Epithelial cell of prostate (primary cell): ENCODE data around the gene ARHGEF11.
"Not testable (repeated sequence)": the region's sequence is repeated elsewhere in the genome, so short reads cannot be mapped to it uniquely, and the experiment has no call there.

Experiments used
- DNase-seq: peaks from one replicate; pipeline ENCODE4 v3.0.0-alpha.2; 2011; ENCODE audit warnings: low read depth, low spot score
- H3K27ac ChIP-seq: fragments of 450-650 bp; 2 replicates; pipeline ENCODE4 v1.5.1; 2017; ENCODE audit warnings: mild to moderate bottlenecking

ARHGEF11 gene

GRCh38 chr1:156936721-156937220 is 108.8 kb downstream of the ARHGEF11 start:
- H3K27ac ChIP-seq: no peak overlapping the region
- no peak for DNase-seq

- no peak overlapping the region for H3K27ac ChIP-seq
- no peak for DNase-seq
Observed at GRCh38 chr1:156936191-156936590, 109.4 kb downstream of the ARHGEF11 start.

GRCh38 chr1:156935505-156936128 is 109.9 kb downstream of the ARHGEF11 start:
- no peak overlapping the region for H3K27ac ChIP-seq
- DNase-seq: no peak

- H3K27ac ChIP-seq: no peak overlapping the region
- no peak for DNase-seq
Observed at GRCh38 chr1:156933136-156933535, 112.4 kb downstream of the ARHGEF11 start.

- H3K27ac ChIP-seq: no peak overlapping the region
- no peak for DNase-seq
Observed at GRCh38 chr1:156931974-156932710, 113.4 kb downstream of the ARHGEF11 start.

- DNase-seq: no peak
- no peak overlapping the region for H3K27ac ChIP-seq
Observed at GRCh38 chr1:156931211-156931952, 114.2 kb downstream of the ARHGEF11 start.

- H3K27ac ChIP-seq: no peak overlapping the region
- DNase-seq: no peak
Observed at GRCh38 chr1:156930483-156930882, 115.1 kb downstream of the ARHGEF11 start.

GRCh38 chr1:156929596-156930238 is 115.8 kb downstream of the ARHGEF11 start:
- no peak for DNase-seq
- no peak overlapping the region for H3K27ac ChIP-seq

GRCh38 chr1:156928043-156928602 is 117.4 kb downstream of the ARHGEF11 start:
- DNase-seq: no peak
- no peak overlapping the region for H3K27ac ChIP-seq

- H3K27ac ChIP-seq: no peak overlapping the region
- DNase-seq: peak; percentile 12
Observed at GRCh38 chr1:156927215-156928042, 118.1 kb downstream of the ARHGEF11 start.

GRCh38 chr1:156926695-156927094 is 118.8 kb downstream of the ARHGEF11 start:
- not testable (repeated sequence) for H3K27ac ChIP-seq, DNase-seq

GRCh38 chr1:156926175-156926574 is 119.4 kb downstream of the ARHGEF11 start:
- no peak overlapping the region for H3K27ac ChIP-seq
- DNase-seq: peak; percentile 36

- no peak for DNase-seq
- no peak overlapping the region for H3K27ac ChIP-seq
Observed at GRCh38 chr1:156925154-156926010, 120.2 kb downstream of the ARHGEF11 start.

- H3K27ac ChIP-seq: no peak overlapping the region
- no peak for DNase-seq
Observed at GRCh38 chr1:156924478-156925153, 120.9 kb downstream of the ARHGEF11 start.

GRCh38 chr1:156923670-156924477 is 121.7 kb downstream of the ARHGEF11 start:
- DNase-seq: no peak
- no peak overlapping the region for H3K27ac ChIP-seq

- H3K27ac ChIP-seq: no peak overlapping the region
- DNase-seq: no peak
Observed at GRCh38 chr1:156922986-156923669, 122.4 kb downstream of the ARHGEF11 start.
